Measurements from ENCODE around the gene RAB33A.

RAB33A gene

DNA sequence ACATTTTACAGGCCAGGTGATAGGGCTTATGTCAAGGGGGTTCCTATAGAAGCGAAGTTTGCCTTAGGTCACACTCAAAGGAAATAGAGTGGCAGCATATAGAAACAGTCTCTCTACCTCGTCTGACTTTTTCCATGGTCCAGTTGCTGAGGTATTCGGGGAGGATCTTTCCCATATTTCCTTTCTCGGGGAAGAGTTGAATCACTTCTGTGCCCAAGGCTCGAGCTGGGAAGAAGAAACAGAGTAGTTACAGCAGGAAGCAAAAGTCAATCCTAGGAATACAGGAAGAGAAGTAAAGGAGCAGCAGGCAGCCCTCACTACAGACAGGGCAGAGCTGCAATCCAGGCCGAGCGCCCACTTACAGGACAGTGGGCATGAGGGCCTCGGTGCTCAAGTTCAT lies 34.8 kb upstream of the RAB33A start:
- TF ChIP-seq, protein P1, sequence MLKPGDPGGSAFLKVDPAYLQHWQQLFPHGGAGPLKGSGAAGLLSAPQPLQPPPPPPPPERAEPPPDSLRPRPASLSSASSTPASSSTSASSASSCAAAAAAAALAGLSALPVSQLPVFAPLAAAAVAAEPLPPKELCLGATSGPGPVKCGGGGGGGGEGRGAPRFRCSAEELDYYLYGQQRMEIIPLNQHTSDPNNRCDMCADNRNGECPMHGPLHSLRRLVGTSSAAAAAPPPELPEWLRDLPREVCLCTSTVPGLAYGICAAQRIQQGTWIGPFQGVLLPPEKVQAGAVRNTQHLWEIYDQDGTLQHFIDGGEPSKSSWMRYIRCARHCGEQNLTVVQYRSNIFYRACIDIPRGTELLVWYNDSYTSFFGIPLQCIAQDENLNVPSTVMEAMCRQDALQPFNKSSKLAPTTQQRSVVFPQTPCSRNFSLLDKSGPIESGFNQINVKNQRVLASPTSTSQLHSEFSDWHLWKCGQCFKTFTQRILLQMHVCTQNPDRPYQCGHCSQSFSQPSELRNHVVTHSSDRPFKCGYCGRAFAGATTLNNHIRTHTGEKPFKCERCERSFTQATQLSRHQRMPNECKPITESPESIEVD (tag by site-specific recombination; IDR thresholded peaks at IDR 0.05), result no peak
- TF ChIP-seq ZFP69B (tag by site-specific recombination; IDR thresholded peaks at IDR 0.05), result no peak
- TF ChIP-seq ZNF776 (tag by site-specific recombination; IDR thresholded peaks at IDR 0.05; ENCODE audit: borderline replicate concordance), result no peak
- no peak for TF ChIP-seq ZNF654 (tag by site-specific recombination; IDR thresholded peaks at IDR 0.05; ENCODE audit: low read depth)
- TF ChIP-seq, protein P2, sequence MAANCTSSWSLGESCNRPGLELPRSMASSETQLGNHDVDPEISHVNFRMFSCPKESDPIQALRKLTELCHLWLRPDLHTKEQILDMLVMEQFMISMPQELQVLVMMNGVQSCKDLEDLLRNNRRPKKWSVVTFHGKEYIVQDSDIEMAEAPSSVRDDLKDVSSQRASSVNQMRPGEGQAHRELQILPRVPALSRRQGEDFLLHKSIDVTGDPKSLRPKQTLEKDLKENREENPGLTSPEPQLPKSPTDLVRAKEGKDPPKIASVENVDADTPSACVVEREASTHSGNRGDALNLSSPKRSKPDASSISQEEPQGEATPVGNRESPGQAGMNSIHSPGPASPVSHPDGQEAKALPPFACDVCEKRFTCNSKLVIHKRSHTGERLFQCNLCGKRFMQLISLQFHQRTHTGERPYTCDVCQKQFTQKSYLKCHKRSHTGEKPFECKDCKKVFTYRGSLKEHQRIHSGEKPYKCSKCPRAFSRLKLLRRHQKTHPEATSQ (tag by site-specific recombination; IDR thresholded peaks at IDR 0.05), result no peak
- no peak for TF ChIP-seq GLIS2 (tag by site-specific recombination; IDR thresholded peaks at IDR 0.05)
- TF ChIP-seq, protein P3, sequence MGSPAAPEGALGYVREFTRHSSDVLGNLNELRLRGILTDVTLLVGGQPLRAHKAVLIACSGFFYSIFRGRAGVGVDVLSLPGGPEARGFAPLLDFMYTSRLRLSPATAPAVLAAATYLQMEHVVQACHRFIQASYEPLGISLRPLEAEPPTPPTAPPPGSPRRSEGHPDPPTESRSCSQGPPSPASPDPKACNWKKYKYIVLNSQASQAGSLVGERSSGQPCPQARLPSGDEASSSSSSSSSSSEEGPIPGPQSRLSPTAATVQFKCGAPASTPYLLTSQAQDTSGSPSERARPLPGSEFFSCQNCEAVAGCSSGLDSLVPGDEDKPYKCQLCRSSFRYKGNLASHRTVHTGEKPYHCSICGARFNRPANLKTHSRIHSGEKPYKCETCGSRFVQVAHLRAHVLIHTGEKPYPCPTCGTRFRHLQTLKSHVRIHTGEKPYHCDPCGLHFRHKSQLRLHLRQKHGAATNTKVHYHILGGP (tag by site-specific recombination; IDR thresholded peaks at IDR 0.05), result no peak
- no peak for TF ChIP-seq ZNF24 (tag by site-specific recombination; IDR thresholded peaks at IDR 0.05)
- TF ChIP-seq, protein P4, sequence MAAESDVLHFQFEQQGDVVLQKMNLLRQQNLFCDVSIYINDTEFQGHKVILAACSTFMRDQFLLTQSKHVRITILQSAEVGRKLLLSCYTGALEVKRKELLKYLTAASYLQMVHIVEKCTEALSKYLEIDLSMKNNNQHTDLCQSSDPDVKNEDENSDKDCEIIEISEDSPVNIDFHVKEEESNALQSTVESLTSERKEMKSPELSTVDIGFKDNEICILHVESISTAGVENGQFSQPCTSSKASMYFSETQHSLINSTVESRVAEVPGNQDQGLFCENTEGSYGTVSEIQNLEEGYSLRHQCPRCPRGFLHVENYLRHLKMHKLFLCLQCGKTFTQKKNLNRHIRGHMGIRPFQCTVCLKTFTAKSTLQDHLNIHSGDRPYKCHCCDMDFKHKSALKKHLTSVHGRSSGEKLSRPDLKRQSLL (tag by site-specific recombination; IDR thresholded peaks at IDR 0.05), result no peak
- TF ChIP-seq, protein P5, sequence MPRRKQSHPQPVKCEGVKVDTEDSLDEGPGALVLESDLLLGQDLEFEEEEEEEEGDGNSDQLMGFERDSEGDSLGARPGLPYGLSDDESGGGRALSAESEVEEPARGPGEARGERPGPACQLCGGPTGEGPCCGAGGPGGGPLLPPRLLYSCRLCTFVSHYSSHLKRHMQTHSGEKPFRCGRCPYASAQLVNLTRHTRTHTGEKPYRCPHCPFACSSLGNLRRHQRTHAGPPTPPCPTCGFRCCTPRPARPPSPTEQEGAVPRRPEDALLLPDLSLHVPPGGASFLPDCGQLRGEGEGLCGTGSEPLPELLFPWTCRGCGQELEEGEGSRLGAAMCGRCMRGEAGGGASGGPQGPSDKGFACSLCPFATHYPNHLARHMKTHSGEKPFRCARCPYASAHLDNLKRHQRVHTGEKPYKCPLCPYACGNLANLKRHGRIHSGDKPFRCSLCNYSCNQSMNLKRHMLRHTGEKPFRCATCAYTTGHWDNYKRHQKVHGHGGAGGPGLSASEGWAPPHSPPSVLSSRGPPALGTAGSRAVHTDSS (tag by site-specific recombination; IDR thresholded peaks at IDR 0.05), result no peak
- TF ChIP-seq, protein P6, sequence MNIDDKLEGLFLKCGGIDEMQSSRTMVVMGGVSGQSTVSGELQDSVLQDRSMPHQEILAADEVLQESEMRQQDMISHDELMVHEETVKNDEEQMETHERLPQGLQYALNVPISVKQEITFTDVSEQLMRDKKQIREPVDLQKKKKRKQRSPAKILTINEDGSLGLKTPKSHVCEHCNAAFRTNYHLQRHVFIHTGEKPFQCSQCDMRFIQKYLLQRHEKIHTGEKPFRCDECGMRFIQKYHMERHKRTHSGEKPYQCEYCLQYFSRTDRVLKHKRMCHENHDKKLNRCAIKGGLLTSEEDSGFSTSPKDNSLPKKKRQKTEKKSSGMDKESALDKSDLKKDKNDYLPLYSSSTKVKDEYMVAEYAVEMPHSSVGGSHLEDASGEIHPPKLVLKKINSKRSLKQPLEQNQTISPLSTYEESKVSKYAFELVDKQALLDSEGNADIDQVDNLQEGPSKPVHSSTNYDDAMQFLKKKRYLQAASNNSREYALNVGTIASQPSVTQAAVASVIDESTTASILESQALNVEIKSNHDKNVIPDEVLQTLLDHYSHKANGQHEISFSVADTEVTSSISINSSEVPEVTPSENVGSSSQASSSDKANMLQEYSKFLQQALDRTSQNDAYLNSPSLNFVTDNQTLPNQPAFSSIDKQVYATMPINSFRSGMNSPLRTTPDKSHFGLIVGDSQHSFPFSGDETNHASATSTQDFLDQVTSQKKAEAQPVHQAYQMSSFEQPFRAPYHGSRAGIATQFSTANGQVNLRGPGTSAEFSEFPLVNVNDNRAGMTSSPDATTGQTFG (tag by site-specific recombination; IDR thresholded peaks at IDR 0.05; ENCODE audit: borderline replicate concordance), result no peak
- no peak for TF ChIP-seq ZNF629 (tag by site-specific recombination; IDR thresholded peaks at IDR 0.05)
- TF ChIP-seq ZNF530 (tag by site-specific recombination; IDR thresholded peaks at IDR 0.05; ENCODE audit: low read depth), result no peak
- no peak for TF ChIP-seq FEZF1 (tag by site-specific recombination; IDR thresholded peaks at IDR 0.05)
- TF ChIP-seq, protein P7, sequence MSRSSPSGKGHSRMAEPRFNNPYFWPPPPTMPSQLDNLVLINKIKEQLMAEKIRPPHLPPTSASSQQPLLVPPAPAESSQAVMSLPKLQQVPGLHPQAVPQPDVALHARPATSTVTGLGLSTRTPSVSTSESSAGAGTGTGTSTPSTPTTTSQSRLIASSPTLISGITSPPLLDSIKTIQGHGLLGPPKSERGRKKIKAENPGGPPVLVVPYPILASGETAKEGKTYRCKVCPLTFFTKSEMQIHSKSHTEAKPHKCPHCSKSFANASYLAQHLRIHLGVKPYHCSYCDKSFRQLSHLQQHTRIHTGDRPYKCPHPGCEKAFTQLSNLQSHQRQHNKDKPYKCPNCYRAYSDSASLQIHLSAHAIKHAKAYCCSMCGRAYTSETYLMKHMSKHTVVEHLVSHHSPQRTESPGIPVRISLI (tag by site-specific recombination; IDR thresholded peaks at IDR 0.05), result no peak
- TF ChIP-seq PRDM1 (tag by site-specific recombination; IDR thresholded peaks at IDR 0.05), result no peak
- TF ChIP-seq ZNF510 (tag by site-specific recombination; IDR thresholded peaks at IDR 0.05; ENCODE audit: insufficient replicate concordance), result no peak
- Histone ChIP-seq H3K9me3 (ENCODE audit: control insufficient read depth, insufficient read depth, low read depth, low read length) (no peaks in the 10 kb centered on the region), H3K4me1 (ENCODE audit: control insufficient read depth, insufficient read depth, low read length) (no peaks in the 10 kb centered on the region), H3K27ac (ENCODE audit: extremely low read depth, low read depth, low read length) (no peak overlapping the region), H3K36me3 (ENCODE audit: control insufficient read depth in 2 of 2, insufficient read depth in 1 of 2, low read length in 2 of 2) (peaks cover 14 to 76% of the 10 kb centered on the region in 2 experiments), H3K4me3 (ENCODE audit: low read depth, low read length) (no peak overlapping the region)
- CTCF ChIA-PET, result no interaction called here
- POLR2A ChIA-PET, result no interaction called here
